Germinal center (tissue), 1 donor: ENCODE results near the gene ASXL1.
"Not testable (repeated sequence)": the region's sequence is repeated elsewhere in the genome, so short reads cannot be mapped to it uniquely, and the experiment has no call there.

Source experiments
- DNase-seq: peaks from one replicate; pipeline ENCODE4 v3.0.0; 2012; ENCODE audit warnings: mixed read lengths, low spot score

Gene ASXL1

GRCh38 chr20:32337937-32338661 lies 20.0 kb upstream of the ASXL1 start:
- no peak for DNase-seq

- DNase-seq = no peak
Observed at GRCh38 chr20:32338665-32339064, 19.5 kb upstream of the ASXL1 start.

GRCh38 chr20:32339116-32339515 lies 19.0 kb upstream of the ASXL1 start:
- DNase-seq = no peak

DNA sequence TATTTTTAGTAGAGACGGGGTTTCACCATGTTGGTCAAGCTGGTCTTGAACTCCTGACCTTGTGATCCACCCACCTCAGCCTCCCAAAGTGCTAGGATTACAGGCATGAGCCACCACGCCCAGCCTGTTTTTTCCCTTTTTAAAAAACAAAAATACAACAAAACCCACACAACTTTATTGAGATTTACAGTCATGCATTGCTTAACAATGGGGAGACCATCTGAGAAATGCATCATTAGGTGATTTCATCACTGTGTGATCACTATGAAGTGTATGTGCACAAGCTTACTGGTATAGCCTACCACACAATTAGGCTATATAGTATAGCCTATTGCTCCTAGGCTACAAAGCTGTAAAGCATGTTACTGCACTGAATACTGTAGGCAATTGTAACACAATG lies 17.1 kb upstream of the ASXL1 start:
- DNase-seq = not testable (repeated sequence)

DNA sequence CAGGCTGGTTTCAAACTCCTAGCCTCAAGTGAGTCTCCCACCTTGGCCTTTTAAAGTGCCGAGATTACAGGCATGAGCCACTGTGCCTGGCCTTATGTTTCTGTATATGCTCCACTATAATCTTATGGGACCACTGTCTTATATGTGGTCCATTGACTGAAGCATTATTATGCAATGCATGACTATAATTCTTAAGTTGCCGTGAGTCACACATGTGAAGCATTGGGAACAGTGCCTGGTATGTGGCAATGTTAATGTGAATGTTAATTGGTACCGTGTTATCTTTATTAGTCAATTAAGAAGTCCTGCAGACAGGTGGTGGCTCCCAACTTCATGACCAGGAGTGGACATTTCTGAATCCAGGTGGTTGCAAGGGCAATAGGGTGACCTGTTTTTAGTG lies 14.7 kb upstream of the ASXL1 start:
- no peak for DNase-seq

DNA sequence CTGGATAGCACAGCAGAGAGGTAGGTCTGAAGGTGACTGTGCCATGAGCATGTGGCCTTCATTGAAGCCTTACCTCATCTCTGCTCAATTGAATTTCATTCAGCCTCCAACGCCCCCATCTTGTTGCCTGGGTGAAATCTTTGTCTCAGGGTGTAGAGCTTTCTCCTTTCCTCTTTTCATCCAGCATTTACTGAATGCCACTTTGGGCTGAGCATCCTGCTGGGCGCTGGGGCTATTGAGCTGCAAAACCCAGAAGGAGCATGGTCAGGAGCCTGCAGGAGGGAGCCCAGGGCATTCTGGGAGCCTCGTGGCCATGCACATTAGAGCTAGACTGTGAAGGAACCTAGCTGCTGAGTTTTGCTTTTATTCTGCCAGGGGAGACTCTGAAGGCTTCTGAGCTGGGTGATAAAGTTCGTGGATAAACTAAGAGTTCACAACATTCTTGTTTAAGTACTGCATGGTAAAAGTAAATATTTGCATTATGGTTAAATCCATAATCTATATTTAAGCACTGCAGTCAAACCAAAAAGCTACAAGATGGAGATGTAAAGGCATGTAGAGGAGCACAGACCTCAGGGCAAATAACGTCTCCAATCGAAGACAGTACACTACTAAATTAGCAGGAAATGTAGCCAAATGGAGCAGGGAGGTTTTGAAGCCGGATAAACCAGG lies 13.2 kb upstream of the ASXL1 start:
- DNase-seq = no peak

DNA sequence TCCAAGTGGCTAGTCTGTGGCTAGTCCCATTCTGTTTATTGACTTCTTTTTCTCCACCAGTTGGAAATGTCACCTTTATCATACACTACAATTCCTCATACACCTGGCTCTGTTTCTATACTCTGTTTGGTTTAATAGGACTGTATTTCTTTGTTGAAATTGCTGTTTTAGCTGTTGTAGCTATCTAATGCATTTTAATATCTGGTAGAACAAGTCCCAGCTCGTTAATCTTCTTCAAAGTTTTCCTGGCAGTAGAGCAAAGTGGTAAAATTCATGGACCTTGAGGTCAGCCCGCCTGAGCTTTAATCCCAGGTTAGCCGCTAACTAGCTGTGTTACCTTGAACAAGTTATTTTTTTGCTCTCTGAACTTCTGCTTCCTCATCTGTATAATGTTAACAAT lies 9.9 kb upstream of the ASXL1 start:
- no peak for DNase-seq

GRCh38 chr20:32350421-32350820 lies 7.7 kb upstream of the ASXL1 start:
- no peak for DNase-seq

GRCh38 chr20:32352121-32352720 lies 5.9 kb upstream of the ASXL1 start:
- no peak for DNase-seq

GRCh38 chr20:32353848-32354496 lies 4.2 kb upstream of the ASXL1 start:
- no peak for DNase-seq

GRCh38 chr20:32354592-32355416 lies 3.3 kb upstream of the ASXL1 start:
- DNase-seq = no peak

GRCh38 chr20:32355417-32355841 lies 2.7 kb upstream of the ASXL1 start:
- DNase-seq = no peak

DNA sequence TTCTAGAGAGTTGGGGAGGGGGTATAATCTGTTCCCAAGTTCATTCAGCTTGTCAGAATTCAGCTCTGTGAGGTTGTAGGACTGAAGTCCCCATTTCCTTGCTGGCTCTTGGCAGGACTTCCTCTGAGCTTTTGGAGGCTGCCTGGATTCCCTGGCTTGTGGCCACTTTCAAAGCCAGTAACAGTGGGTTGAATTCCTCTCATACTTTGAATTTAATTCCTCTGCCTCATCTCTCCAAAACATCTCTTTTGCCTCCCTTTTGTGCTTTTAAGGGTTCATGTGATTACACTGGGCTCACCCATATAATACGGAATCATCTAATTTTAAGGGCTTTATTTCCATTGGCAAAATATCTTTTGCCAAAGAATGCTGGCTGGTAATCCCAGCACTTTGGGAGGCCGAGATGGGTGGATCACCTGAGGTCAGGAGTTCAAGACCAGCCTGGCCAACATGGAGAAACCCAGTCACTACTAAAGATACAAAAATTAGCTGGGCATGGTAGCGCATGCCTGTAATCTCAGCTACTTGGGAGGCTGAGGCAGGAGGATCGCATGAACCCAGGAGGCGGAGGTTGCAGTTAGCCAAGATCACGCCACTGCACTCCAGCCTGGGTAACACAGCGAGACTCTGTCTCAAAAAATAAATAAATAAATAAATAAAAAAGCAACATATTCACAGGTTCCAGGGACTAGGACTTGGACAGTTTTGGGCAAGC lies 2.1 kb upstream of the ASXL1 start:
- not testable (repeated sequence) for DNase-seq

DNA sequence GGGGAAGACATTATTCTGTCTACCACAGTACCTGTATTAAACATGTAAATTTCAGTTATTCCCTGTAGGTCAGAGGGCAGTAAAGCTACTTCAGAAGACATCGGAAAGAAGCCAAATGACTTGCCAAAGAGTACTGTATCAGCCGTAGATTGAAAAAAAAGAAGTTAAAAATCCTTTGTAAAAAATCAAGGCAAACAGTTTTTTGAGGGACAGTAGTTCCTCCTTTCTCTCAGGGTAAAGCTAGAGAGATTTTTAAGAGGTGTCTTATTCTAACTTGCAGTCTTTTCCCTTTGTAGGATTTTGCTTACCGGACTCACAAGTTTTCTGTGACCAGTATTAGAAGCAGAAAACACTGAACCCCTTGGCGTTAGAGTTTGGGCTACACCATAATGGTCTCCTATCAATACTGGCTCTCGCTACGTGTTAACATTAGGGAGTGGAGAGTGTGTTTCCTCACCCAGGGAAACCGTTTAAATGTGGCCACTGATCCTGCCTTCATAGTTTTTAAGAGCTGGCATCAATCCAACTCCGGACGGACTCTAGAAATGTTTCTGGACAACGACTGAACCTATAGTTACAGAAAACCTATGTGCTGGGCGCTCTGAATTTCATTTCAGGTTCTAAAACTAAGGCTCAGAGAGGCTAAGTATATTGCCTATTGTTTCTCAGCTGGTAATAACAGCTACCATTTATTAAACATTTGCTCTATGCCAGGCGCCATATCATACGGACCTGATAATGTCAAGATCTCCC lies 1.3 kb upstream of the ASXL1 start:
- no peak for DNase-seq

- no peak for DNase-seq
Observed at GRCh38 chr20:32357375-32357868, 709 bp upstream of the ASXL1 start.

DNA sequence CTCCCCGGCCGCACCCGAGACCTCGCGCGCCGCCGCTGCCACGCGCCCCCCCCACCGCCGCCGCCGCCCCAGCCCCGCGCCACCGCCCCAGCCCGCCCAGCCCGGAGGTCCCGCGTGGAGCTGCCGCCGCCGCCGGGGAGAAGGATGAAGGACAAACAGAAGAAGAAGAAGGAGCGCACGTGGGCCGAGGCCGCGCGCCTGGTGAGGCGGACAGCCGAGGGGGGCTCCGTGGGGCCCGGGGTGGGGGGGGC lies 426 bp downstream of the ASXL1 start:
- DNase-seq = no peak

DNA sequence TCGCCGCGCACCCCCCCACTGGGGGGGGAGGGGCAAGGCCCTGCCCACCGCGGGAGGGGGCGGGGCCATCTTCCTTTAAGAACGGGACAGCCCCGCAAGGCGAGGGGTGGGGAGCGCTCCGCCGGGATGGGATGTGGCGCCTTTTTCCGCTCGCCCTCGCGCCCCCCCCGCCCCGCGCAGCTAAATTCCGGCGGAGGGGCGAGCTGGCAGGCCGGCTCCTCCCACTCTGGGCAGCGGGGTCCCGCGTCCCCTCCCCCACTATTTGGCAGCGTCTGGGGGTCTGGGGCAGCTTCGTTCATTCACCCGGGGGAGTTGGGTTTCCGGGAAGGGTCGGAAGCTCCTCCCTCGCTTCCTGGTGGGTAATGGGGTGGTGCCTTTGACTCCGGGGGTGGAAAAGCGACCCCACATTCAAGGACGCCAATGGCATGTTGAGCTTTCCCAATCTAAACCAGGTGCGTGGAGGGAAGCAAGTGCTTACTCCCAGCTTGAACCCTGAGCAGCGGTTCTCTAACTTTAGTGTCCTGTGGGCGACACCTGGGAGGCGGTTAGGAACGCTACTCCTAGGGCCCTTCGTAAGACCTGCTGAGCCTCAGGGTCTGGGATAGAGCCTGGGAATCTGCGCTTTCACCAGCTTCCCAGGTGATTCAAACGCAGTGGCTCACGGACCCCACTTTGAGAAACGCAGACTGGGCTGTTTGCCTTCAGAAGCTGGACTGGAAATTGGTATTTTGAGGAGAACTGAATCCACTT lies 927 bp downstream of the ASXL1 start:
- DNase-seq = peak; percentile 81

DNA sequence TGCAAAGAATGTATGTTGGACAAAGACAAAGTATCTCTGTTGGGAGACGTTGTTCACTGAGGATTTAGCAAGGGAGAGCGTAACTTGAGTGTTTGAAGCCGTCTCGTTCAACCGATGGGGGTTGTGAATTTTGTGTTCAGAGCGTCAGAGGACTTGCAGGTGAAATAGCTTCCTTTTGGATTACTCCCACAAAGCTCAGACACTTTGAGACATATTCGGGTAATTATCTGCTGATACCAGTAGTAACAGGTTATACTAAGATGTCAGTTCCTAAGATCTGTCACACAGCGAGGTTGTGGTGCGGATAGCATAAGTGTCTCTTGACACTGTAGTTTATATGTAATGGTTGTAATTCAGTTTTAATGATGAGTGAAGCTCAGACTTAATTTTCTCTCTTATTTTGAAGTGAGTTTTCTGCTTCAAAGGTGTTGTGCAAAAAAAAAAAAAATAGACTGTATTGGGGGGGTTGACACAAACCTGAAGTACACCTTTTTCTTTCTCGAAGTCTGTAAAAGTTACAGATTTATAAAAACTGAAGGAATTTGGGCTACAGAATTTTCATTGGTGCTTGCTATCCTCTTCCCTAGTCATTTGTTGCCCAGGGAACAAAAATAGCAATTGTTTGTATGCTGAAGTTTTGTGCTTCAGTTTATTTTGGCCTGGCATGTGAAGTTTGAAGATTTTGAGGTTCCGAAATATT lies 1.7 kb downstream of the ASXL1 start:
- DNase-seq = no peak

DNA sequence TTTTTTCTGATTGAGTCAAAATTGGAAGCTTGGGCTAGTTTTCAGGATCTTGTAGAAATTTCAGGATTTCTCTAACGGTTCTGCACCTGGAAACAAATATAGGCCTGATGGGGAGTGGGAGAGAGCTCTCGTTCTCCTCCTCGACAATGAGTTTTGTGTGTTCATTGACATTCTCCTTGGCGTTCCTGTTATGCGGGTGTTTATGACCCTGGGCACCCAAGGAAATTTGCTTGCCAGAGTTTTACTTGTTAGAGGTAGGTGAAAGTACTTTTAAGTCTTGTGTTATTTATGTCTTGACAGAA lies 2.2 kb downstream of the ASXL1 start:
- DNase-seq = no peak
